ENCODE measurements around the gene KCNMB4.

DNA sequence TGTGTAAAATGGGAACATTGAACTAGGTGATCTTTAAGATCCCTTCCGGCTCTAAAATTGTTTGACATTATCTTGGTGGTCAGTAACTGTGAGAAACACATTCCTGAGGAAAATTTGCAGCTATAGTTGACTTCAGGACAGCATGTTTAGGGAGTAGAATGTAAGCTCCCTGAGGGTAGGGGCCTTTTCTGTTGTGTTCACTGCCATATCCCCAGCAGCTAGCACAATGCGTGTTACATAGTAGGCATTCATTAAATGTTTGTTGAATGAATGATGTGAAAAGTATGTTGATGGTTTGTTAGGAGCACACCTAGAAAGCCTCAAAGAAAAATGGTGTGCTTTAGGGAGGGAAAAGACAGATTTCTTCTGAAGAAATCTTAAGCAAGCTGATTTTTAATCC lies 38.5 kb upstream of the KCNMB4 start:
- TF ChIP-seq EZH2 (IDR thresholded peaks at IDR 0.05; ENCODE audit: borderline replicate concordance, low read depth, low read length, severe bottlenecking), result no peak
- TF ChIP-seq, protein P1, sequence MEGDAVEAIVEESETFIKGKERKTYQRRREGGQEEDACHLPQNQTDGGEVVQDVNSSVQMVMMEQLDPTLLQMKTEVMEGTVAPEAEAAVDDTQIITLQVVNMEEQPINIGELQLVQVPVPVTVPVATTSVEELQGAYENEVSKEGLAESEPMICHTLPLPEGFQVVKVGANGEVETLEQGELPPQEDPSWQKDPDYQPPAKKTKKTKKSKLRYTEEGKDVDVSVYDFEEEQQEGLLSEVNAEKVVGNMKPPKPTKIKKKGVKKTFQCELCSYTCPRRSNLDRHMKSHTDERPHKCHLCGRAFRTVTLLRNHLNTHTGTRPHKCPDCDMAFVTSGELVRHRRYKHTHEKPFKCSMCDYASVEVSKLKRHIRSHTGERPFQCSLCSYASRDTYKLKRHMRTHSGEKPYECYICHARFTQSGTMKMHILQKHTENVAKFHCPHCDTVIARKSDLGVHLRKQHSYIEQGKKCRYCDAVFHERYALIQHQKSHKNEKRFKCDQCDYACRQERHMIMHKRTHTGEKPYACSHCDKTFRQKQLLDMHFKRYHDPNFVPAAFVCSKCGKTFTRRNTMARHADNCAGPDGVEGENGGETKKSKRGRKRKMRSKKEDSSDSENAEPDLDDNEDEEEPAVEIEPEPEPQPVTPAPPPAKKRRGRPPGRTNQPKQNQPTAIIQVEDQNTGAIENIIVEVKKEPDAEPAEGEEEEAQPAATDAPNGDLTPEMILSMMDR (IDR thresholded peaks at IDR 0.05; ENCODE audit: borderline replicate concordance, extremely low read depth, low read length, poor library complexity, severe bottlenecking), result no peak

Data from DND-41 (cell line).